Breast epithelium (tissue), 4 donors: ENCODE results near the gene TMEM270. TPM values are rescaled to one million over a fixed set of nuclear protein-coding genes. Genes with fewer than 3 reads are reported as not detected.

Experiments used
- DNase-seq, 2 donors: peaks; one replicate each; pipeline ENCODE4 v3.0.0-alpha.2; 2019; ENCODE audit warnings: low spot score in 2 of 2
- H3K27ac ChIP-seq, 2 donors: fragments of 200-600 bp; sonication (generic) in 1 of 2; one replicate each; pipeline ENCODE4 v1.5.1; 2016 to 2019; ENCODE audit warnings: mild to moderate bottlenecking in 1 of 2
- H3K27me3 ChIP-seq, 2 donors: fragments of 200-600 bp; sonication (generic) in 1 of 2; one replicate each; pipeline versions ENCODE4 v1.5.1 to v1.6.0; 2017 to 2019; ENCODE audit warnings: control low read depth in 1 of 2, mild to moderate bottlenecking in 1 of 2
- H3K36me3 ChIP-seq: fragments of 200-600 bp; one replicate; pipeline ENCODE4 v1.5.1; 2019
- H3K4me1 ChIP-seq, 2 donors: fragments of 200-600 bp; sonication (generic); one replicate each; pipeline ENCODE4 v1.5.1; 2016 to 2019; ENCODE audit warnings: control low read depth in 1 of 2
- H3K4me3 ChIP-seq, 3 donors: fragments of 200-600 bp; sonication (generic); 1 replicate in 2 of 3; 2 replicates in 1 of 3; pipeline ENCODE4 v1.5.1; 2016 to 2019; ENCODE audit warnings: mild to moderate bottlenecking in 3 of 3, moderate library complexity in 2 of 3
- H3K9me3 ChIP-seq, 2 donors: fragments of 200-600 bp; sonication (generic) in 1 of 2; one replicate each; pipeline ENCODE4 v1.5.1; 2016 to 2019; ENCODE audit warnings: control low read depth in 1 of 2
- CTCF ChIP-seq, 3 donors: fragments of 450-650 bp; IDR thresholded peaks; one replicate each; pipeline ENCODE4 v1.5.1; 2016 to 2017; ENCODE audit warnings: antibody characterized with exemption in 3 of 3, mild to moderate bottlenecking in 3 of 3, moderate library complexity in 3 of 3
- POLR2A ChIP-seq: fragments of 450-650 bp; IDR thresholded peaks from one replicate; pipeline ENCODE4 v1.6.1; 2016; ENCODE audit warnings: antibody characterized with exemption, mild to moderate bottlenecking, moderate library complexity
- POLR2AphosphoS5 ChIP-seq, 3 donors: sonication (generic); formaldehyde crosslinking; IDR thresholded peaks; one replicate each; pipeline ENCODE4 v1.6.1; 2017; ENCODE audit warnings: antibody characterized with exemption in 3 of 3
- intact Hi-C: fragments of 100-400 bp; cut with DNase I; formaldehyde crosslinking; loops from one replicate; pipeline ENCODE4 v1.15.1; 2023; ENCODE audit warnings: low total_unique reads
- total RNA-seq, 3 donors: library from RNA; depleted of rRNA; stranded (reverse); fragments of >200 nt; gene quantifications; one replicate each; pipeline ENCODE4 v1.1.0, GENCODE V29; 2016

TMEM270 gene
- total RNA-seq, 3 donors from 2014 or later, result not detected

- intact Hi-C loops, result no loop called here
Observed at GRCh38 chr7:73906874-73907273, 45.9 kb downstream of the TMEM270 start.

GRCh38 chr7:73907554-73908122 is 46.7 kb downstream of the TMEM270 start:
- H3K27ac ChIP-seq, result no peak overlapping the region
- H3K36me3 ChIP-seq, result no peaks in the 10 kb centered on the region
- H3K4me1 ChIP-seq, result no peaks in the 10 kb centered on the region
- DNase-seq, result no peak
- no peak for TF ChIP-seq POLR2A
- no peak for TF ChIP-seq POLR2AphosphoS5 (IDR thresholded peaks at IDR 0.05)
- TF ChIP-seq CTCF (IDR thresholded peaks at IDR 0.05), result no peak
- H3K27me3 ChIP-seq, result no peaks in the 10 kb centered on the region
- H3K9me3 ChIP-seq, result no peaks in the 10 kb centered on the region
- no peak overlapping the region for H3K4me3 ChIP-seq
- intact Hi-C loops, result no loop called here

More at GRCh38 chr7:73906874-73907273, 45.9 kb downstream of the TMEM270 start:
- DNase-seq, result no peak
- no peaks in the 10 kb centered on the region for H3K36me3 ChIP-seq
- H3K9me3 ChIP-seq, result no peaks in the 10 kb centered on the region
- H3K4me3 ChIP-seq, result no peak overlapping the region
- no peaks in the 10 kb centered on the region for H3K4me1 ChIP-seq
- TF ChIP-seq CTCF (IDR thresholded peaks at IDR 0.05) (no peak), POLR2AphosphoS5 (IDR thresholded peaks at IDR 0.05) (no peak)
- no peak overlapping the region for H3K27ac ChIP-seq
- no peaks in the 10 kb centered on the region for H3K27me3 ChIP-seq

GRCh38 chr7:73908123-73908611 is 47.2 kb downstream of the TMEM270 start:
- no peak for DNase-seq
- no peak for TF ChIP-seq POLR2AphosphoS5 (IDR thresholded peaks at IDR 0.05)
- no peak for TF ChIP-seq POLR2A
- intact Hi-C loops, result no loop called here
- no peak overlapping the region for H3K27ac ChIP-seq
- no peaks in the 10 kb centered on the region for H3K36me3 ChIP-seq
- H3K27me3 ChIP-seq, result no peaks in the 10 kb centered on the region
- H3K4me3 ChIP-seq, result no peak overlapping the region
- H3K9me3 ChIP-seq, result no peaks in the 10 kb centered on the region
- H3K4me1 ChIP-seq, result no peaks in the 10 kb centered on the region

GRCh38 chr7:73909051-73909941 is 48.3 kb downstream of the TMEM270 start:
- no peak for DNase-seq
- Histone ChIP-seq H3K9me3 (no peaks in the 10 kb centered on the region), H3K36me3 (no peaks in the 10 kb centered on the region), H3K27me3 (no peaks in the 10 kb centered on the region), H3K27ac (no peak overlapping the region), H3K4me1 (no peaks in the 10 kb centered on the region), H3K4me3 (no peak overlapping the region)
- TF ChIP-seq CTCF (IDR thresholded peaks at IDR 0.05), result no peak
- no peak for TF ChIP-seq POLR2AphosphoS5 (IDR thresholded peaks at IDR 0.05)
- TF ChIP-seq POLR2A, result no peak
- intact Hi-C loops, result no loop called here

- no peak overlapping the region for H3K4me3 ChIP-seq
- TF ChIP-seq CTCF (IDR thresholded peaks at IDR 0.05) (no peak), POLR2AphosphoS5 (IDR thresholded peaks at IDR 0.05) (no peak), POLR2A (no peak)
- H3K4me1 ChIP-seq, result no peaks in the 10 kb centered on the region
- H3K36me3 ChIP-seq, result no peaks in the 10 kb centered on the region
- no peak overlapping the region for H3K27ac ChIP-seq
- intact Hi-C loops, result no loop called here
- no peaks in the 10 kb centered on the region for H3K9me3 ChIP-seq
- no peak for DNase-seq
- H3K27me3 ChIP-seq, result no peaks in the 10 kb centered on the region
Observed at GRCh38 chr7:73909996-73910395, 49.0 kb downstream of the TMEM270 start.
